Vagina (tissue), 2 donors: Measurements from ENCODE around the gene HOXD12.

Experiments
- CTCF ChIP-seq, 3 experiments: fragments of 450-650 bp in 2 of 3; fragments of 200-600 bp in 1 of 3; sonication (generic) in 1 of 3; IDR thresholded peaks; one replicate each; pipeline ENCODE4 v1.5.1; 2017 to 2019; ENCODE audit warnings: antibody characterized with exemption in 3 of 3, mild to moderate bottlenecking in 2 of 3, moderate library complexity in 2 of 3
- POLR2A ChIP-seq, 2 donors: fragments of 450-650 bp; IDR thresholded peaks; one replicate each; pipeline ENCODE4 v1.6.1; 2017; ENCODE audit warnings: antibody characterized with exemption in 2 of 2, mild to moderate bottlenecking in 2 of 2, moderate library complexity in 2 of 2
- POLR2AphosphoS5 ChIP-seq, 2 donors: sonication (generic); formaldehyde crosslinking; IDR thresholded peaks; one replicate each; pipeline ENCODE4 v1.9.0; 2017; ENCODE audit warnings: antibody characterized with exemption in 2 of 2, mild to moderate bottlenecking in 2 of 2, low read depth in 1 of 2; ENCODE audit not compliant: insufficient read depth in 1 of 2

- peak in 2 of 3 experiments; percentile 28 to 45 for TF ChIP-seq CTCF (IDR thresholded peaks at IDR 0.05)
- TF ChIP-seq POLR2A (IDR thresholded peaks at IDR 0.05): no peak
- peak in 1 of 2 donors; percentile 60 for TF ChIP-seq POLR2AphosphoS5 (IDR thresholded peaks at IDR 0.05; ENCODE audit: insufficient read depth in 1 of 2, low read depth in 1 of 2)
These were observed 13.5 kb upstream of the HOXD12 start for GRCh38 chr2:176085861-176086771.
